K562 treated with DMSO at 1 percent for 48 hours (cell line): ENCODE results near the gene PAGE5. TPM values are rescaled to one million over a fixed set of nuclear protein-coding genes. Genes with fewer than 3 reads are reported as not detected.

Experiments used
- total RNA-seq: library from RNA; unstranded; fragments of 300-600 nt; gene quantifications from 2 replicates; pipeline ENCODE4 v1.2.3, GENCODE V29; 2022; ENCODE audit warnings: low replicate concordance; ENCODE audit errors: extremely low read depth

PAGE5 gene
- not detected in 2 replicates for total RNA-seq

GRCh38 chrX:55220119-55220794 is at the start of gene PAGE5:
PAGE5 (plus strand) TSS chrX:55220346; CDS start chrX:55221383, 1,037 bp downstream.

GRCh38 chrX:55264816-55265215 is 44.7 kb downstream of the PAGE5 start, which contains the start of gene PAGE3:
PAGE3 (minus strand) TSS chrX:55264916; CDS start chrX:55263903, 1,013 bp downstream.

Other genes starting within 250 kb of the PAGE5 start
- not detected in 2 replicates for gene PFKFB1, start 226.2 kb upstream of the PAGE5 start, total RNA-seq
- not detected in 2 replicates for gene APEX2, start 220.0 kb upstream of the PAGE5 start, total RNA-seq
- not detected in 2 replicates for gene ALAS2, start 189.4 kb upstream of the PAGE5 start, total RNA-seq
- not detected in 2 replicates for gene PAGE2B, start 145.3 kb upstream of the PAGE5 start, total RNA-seq
- gene PAGE2, start 131.3 kb upstream of the PAGE5 start, total RNA-seq: not detected in 2 replicates
- not detected in 2 replicates for gene PAGE3, start 44.6 kb downstream of the PAGE5 start, total RNA-seq
- gene MAGEH1, start 231.8 kb downstream of the PAGE5 start, total RNA-seq: not detected in 2 replicates